ENCODE data around the gene OLIG1.

DNA sequence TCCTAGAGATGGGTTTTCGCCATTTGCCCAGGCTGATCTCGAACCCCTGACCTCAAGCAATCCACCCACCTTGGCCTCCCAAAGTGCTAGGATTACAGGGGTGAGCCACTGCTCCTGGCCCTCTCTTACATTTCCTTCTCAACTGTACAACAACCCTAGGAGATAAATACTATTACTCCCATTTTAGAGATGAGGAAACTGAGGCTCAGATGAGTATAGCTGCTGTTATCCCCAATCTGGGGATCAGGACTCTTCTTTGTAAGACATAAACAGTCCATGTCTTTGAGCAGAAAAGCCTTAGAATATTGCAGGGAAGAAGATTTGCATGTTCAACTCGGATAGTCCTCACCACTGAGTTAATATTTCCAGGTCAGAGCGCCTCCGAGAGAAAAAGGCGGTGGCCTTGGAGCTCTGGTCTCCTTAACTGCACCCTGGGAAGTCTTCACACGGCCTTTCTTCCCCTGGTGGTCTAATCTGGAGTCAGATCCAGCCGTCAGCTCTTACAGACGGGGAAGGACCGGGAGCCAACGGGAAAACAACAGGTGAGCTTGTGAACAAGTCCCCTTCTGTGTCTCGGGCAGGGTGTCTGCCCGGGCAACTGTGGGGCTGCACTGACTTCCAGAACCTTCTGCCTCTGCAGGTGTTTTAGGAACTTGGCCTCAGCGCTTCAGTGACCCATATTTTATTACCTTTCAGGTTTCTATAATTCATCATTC lies 5.9 kb upstream of the OLIG1 start:
- TF ChIP-seq, protein P1, sequence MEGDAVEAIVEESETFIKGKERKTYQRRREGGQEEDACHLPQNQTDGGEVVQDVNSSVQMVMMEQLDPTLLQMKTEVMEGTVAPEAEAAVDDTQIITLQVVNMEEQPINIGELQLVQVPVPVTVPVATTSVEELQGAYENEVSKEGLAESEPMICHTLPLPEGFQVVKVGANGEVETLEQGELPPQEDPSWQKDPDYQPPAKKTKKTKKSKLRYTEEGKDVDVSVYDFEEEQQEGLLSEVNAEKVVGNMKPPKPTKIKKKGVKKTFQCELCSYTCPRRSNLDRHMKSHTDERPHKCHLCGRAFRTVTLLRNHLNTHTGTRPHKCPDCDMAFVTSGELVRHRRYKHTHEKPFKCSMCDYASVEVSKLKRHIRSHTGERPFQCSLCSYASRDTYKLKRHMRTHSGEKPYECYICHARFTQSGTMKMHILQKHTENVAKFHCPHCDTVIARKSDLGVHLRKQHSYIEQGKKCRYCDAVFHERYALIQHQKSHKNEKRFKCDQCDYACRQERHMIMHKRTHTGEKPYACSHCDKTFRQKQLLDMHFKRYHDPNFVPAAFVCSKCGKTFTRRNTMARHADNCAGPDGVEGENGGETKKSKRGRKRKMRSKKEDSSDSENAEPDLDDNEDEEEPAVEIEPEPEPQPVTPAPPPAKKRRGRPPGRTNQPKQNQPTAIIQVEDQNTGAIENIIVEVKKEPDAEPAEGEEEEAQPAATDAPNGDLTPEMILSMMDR (conservative IDR thresholded peaks at IDR 0.05) = no peak
- no peak for TF ChIP-seq ZFX (IDR thresholded peaks at IDR 0.05)

Measured in C4-2B (cell line).